Suppressor macrophage treated with lipopolysaccharide for 4 hours (primary cell): Measurements from ENCODE around the gene VPS37B.

Source experiments
- DNase-seq: peaks from one replicate; pipeline ENCODE4 v3.0.0-alpha.2; 2020

The VPS37B gene

DNA sequence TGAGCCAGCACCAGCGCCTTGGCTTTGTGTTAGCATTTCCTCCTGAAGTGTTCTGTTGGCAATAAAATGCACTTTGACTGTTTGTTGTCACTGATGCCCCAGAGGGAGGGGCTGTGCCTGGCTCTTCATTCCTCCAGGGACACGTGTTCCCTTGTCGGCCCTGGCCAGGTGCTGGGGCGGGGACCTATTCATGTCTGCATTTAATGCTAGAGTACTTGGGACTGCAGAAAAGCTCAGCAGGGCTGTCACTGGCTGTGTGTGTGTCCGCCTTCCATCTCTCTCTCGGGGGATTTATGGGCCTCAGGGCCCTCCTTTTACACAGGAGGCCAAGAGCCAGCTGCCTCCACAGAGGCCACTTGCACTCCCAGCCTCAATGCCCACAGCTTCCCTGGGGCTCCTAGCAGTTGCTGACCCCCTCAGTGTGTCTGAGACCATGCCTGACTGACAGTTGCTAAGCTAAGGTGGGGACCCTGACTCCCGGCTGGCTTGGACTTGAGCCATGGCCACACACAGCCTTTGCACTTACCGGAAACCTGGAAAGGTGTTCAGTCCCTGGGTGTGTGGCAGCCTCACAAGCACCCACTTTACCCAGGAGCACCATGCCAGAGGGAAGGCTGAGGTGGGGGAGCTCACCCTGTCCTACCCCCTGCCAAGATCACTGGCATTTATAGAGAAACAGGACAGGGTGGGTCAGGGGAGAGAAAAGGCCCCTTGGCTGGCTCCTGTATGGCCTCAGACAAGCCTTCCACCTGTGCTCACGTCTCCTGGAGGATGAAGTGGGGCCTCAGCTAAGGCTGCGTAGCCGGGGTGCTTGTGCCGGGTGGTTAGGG, 32.8 kb downstream of the VPS37B start:
- DNase-seq: no peak

DNA sequence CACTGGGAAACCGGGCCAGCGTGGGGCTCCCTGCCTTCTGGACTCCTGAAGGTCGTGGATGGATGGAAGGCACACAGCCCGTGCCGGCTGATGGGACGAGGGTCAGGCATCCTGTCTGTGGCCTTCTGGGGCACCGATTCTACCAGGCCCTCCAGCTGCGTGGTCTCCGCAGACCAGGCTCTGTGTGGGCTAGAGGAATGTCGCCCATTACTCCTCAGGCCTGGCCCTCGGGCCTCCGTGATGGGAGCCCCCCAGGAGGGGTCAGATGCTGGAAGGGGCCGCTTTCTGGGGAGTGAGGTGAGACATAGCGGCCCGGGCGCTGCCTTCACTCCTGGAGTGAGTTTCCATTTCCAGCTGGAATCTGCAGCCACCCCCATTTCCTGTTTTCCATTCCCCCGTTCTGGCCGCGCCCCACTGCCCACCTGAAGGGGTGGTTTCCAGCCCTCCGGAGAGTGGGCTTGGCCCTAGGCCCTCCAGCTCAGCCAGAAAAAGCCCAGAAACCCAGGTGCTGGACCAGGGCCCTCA, 33.8 kb downstream of the VPS37B start:
- no peak for DNase-seq

DNA sequence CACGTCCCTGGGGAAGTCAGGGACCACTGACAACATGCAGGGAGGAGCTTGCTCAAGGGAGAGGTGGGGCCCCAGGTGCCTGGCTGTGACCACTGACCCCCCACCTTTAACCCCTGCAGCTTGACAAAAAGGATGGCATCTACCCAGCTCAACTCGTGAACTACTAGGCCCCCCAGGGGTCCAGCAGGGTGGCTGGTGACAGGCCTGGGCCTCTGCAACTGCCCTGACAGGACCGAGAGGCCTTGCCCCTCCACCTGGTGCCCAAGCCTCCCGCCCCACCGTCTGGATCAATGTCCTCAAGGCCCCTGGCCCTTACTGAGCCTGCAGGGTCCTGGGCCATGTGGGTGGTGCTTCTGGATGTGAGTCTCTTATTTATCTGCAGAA, 34.3 kb downstream of the VPS37B start:
- DNase-seq: no peak

DNA sequence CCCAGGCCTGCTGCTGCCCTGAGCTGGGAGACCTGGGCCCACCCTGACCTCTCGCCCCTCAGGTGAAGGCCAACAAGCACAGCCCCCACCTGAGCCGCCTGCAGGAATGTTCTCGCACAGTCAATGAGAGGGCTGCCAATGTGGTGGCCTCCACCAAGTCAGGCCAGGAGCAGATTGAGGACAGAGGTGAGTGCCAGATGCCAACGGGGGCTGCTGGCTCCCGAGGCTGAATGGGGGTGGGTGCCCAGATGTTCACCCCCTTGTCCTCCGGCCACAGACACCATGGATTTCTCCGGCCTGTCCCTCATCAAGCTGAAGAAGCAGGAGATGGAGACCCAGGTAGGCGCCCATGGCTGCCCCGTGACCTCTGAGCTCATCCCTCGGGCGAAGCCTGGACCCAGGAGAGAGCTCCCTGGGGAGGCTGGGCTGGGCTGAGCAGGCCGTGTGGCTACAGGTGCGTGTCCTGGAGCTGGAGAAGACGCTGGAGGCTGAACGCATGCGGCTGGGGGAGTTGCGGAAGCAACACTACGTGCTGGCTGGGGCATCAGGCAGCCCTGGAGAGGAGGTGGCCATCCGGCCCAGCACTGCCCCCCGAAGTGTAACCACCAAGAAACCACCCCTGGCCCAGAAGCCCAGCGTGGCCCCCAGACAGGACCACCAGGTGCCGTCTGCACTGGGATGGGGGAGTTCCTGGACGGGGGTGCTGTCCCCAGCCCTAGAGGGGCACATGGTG, 34.9 kb downstream of the VPS37B start:
- no peak for DNase-seq

GRCh38 chr12:122860040-122860853, 35.7 kb downstream of the VPS37B start:
- peak; percentile 89 for DNase-seq

GRCh38 chr12:122859303-122860039, 36.5 kb downstream of the VPS37B start:
- DNase-seq: no peak

- no peak for DNase-seq
Observed at GRCh38 chr12:122858591-122859302, 37.2 kb downstream of the VPS37B start.

GRCh38 chr12:122858171-122858570, 37.8 kb downstream of the VPS37B start:
- no peak for DNase-seq

GRCh38 chr12:122856999-122857671, 38.8 kb downstream of the VPS37B start:
- no peak for DNase-seq

DNA sequence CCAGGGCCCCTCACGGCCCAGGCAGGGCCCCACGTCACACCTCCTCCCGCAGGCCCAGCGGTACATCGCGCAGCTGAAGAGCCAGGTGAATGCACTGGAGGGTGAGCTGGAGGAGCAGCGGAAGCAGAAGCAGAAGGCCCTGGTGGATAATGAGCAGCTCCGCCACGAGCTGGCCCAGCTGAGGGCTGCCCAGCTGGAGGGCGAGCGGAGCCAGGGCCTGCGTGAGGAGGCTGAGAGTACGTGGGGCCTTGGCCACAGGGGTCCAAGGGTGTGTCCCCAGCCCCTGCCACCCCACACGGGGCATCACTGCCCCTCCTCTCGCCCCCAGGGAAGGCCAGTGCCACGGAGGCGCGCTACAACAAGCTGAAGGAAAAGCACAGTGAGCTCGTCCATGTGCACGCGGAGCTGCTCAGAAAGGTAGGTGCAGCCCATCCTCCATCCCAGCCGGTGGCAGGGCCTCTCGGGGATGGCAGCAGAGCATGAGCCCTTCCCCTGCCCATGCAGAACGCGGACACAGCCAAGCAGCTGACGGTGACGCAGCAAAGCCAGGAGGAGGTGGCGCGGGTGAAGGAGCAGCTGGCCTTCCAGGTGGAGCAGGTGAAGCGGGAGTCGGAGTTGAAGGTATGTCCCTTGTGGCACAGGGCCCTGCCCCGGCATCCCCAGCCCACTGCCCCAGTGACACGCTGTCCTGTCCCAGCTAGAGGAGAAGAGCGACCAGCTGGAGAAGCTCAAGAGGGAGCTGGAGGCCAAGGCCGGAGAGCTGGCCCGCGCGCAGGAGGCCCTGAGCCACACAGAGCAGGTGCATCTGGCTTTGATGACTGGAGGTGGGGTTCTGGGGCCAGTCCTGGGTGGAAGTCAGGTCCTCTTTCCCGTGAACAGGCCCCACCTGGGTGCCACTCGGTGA, 39.7 kb downstream of the VPS37B start:
- no peak for DNase-seq

DNA sequence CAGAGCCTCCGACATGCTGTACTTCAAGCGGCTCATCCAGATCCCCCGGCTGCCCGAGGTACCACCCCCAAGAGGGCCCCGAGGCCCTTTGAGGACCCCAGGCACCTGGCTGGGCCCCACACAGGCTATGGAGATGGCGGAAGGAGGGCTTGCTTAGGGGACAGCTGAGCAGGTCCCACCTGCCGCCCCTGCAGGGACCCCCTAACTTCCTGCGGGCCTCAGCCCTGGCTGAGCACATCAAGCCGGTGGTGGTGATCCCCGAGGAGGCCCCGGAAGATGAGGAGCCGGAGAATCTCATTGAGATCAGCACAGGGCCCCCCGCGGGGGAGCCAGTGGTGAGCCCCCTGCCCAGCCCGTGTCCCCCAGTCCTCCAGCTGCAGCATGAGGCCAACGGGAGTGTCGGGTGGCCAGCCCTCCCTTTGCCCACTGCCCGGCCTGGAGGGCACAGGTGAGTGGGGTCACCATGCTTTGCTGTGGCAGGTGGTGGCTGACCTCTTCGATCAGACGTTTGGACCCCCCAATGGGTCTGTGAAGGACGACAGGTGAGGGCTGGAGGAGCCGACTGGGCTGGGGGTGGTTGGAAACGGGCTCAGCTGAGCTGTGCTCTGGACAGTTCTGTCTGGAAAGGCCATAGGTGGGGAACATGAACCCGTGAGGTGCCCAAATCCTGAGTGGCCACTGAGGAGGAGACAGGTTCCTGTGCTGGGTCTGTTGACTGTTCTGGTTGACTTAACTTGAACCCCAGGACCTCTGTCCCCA, 40.7 kb downstream of the VPS37B start:
- no peak for DNase-seq

DNA sequence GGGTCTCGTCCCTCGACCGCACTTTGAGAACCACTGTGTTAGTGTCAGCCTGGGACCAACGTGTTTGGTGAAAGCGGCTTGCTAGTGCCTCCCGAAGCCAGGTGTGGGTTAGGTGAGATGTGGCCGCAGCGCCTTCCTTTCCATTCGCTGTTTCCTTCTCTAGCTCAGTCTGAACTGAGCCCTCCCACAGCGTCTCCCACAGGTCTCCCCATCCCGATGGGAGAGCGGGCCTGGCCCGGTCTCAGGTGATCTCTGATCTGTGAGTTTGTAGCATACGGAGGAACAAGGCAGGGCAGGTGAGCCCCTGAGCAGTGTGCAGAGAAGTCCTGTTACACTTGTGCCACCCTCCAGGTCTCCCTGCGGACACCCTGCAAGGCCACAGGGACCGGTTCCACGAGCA, 41.4 kb downstream of the VPS37B start:
- DNase-seq: no peak

DNA sequence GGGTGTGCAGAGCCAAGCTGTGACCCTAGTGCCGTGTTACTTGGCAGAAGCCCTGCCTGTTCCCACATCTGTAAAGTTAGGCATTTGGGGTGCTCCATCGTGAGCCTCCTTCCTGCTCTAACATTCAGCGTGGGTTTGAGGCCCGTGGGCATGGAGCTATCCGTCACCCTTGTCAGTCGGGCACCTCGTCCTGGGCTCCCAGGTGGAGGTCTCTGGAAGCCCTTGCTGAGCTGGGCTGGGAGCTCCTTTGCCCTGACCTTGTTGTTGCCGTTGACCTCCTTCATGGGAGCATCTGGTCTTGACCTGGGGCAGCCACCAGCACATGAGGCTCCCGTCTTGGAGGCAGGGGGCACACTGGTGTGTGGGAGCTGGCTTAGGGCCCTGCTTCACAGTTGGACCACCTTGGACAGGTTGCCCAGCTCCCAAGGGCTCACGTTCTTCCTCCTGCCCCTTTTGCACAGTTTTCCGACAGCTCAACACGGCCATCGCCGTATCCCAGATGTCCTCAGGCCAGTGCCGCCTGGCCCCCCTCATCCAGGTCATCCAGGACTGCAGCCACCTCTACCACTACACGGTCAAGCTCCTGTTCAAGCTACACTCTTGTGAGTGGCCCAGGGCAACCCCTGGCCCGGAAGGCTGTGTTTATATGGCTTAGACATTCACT, 42.2 kb downstream of the VPS37B start:
- no peak for DNase-seq

DNA sequence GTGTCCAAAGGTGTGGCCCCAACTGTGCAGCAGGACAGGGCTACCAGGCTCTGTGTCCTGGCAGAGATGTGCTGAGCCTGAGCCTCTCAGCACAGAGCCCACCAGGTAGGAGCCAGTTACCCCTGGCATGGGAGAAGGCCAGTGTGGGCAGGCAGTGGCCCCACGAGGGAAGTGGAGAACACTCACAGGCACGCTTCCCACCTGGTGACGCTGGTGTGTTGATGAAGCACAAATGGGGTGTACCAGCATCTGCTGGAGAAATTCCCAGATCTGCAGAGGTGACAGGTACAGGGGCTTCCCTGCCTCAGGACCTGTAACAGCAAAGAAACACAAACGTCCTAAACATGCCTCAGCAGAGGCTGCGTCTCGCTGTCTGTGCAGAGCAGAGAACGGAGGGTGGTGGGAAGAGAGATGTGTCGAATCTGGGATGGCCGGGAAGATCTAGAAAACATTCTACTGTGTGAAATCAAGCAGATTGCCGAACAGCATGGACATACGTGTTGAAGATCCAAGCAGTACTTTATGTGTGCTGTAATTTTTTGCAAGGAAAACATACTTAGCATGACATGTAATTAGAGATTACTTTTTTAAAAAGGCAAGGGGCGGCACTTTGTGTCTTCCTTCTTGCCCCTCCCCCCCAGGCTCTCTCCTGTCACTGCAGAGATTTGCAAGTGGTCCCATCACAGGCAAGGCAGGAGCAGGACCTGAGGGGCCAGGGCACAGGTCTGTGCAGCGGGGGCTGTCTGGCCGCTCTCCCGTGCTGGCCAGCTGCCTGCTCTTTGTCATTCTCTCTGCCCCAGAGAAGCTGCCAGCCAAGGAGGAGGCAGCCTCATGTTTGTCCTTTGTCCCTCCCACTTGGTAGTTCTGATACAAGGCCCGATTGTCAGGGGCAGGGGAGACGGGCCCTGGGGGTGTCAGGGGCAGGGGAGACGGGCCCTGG, 43.3 kb downstream of the VPS37B start:
- DNase-seq: no peak

GRCh38 chr12:122851820-122852219, 44.1 kb downstream of the VPS37B start:
- DNase-seq: no peak

- DNase-seq: peak; percentile 35
Observed at GRCh38 chr12:122850695-122851350, 45.1 kb downstream of the VPS37B start.

DNA sequence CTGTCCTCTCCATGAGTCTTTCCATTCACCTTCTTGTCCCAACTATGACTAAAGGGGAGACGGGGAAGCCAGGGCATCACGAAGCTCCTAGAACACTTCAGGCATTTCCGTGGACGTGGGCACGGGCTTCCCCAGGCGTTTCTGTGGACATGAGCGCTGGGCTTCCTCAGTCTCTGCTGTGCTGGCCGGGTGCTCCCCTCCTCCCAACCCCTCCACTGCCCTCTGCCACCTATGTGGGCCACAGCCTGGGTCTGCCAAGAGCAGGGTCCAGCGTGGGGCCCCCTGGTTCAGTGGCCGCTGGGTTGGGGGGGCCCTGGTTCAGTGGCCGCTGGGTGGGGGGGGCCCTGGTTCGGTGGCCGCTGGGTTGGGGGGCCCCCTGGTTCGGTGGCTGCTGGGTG, 45.9 kb downstream of the VPS37B start:
- no peak for DNase-seq
